ENCODE results near the gene KMO.

KMO gene

GRCh38 chr1:241614572-241614971, 82.4 kb downstream of the KMO start:
- Histone ChIP-seq H3K4me3 (ENCODE audit: low read length) (no peak overlapping the region), H3K9me3 (ENCODE audit: insufficient read depth, low read depth, low read length) (no peaks in the 10 kb centered on the region), H3K27me3 (ENCODE audit: insufficient read depth, low read length) (no peaks in the 10 kb centered on the region), H3K27ac (ENCODE audit: low read length) (no peak overlapping the region), H3K4me1 (ENCODE audit: insufficient read depth, low read length) (no peaks in the 10 kb centered on the region), H3K36me3 (ENCODE audit: insufficient read depth, low read depth, low read length) (no peaks in the 10 kb centered on the region), H3K9ac (ENCODE audit: low read depth, low read length) (no peak overlapping the region)

- Histone ChIP-seq H3K36me3 (ENCODE audit: insufficient read depth, low read depth, low read length) (no peaks in the 10 kb centered on the region), H3K4me3 (ENCODE audit: low read length) (no peak overlapping the region), H3K4me1 (ENCODE audit: insufficient read depth, low read length) (no peaks in the 10 kb centered on the region), H3K9ac (ENCODE audit: low read depth, low read length) (no peak overlapping the region), H3K27me3 (ENCODE audit: insufficient read depth, low read length) (no peaks in the 10 kb centered on the region), H3K9me3 (ENCODE audit: insufficient read depth, low read depth, low read length) (no peaks in the 10 kb centered on the region), H3K27ac (ENCODE audit: low read length) (no peak overlapping the region)
These were observed 83.1 kb downstream of the KMO start for GRCh38 chr1:241615043-241615974.

GRCh38 chr1:241617426-241617825, 85.2 kb downstream of the KMO start:
- no peak overlapping the region for H3K9ac ChIP-seq (ENCODE audit: low read depth, low read length)
- no peak overlapping the region for H3K27ac ChIP-seq (ENCODE audit: low read length)
- H3K9me3 ChIP-seq (ENCODE audit: insufficient read depth, low read depth, low read length): no peaks in the 10 kb centered on the region
- H3K4me3 ChIP-seq (ENCODE audit: low read length): no peak overlapping the region
- no peaks in the 10 kb centered on the region; the same call in 1 of the 2 replicates for H3K36me3 ChIP-seq (ENCODE audit: insufficient read depth, low read depth, low read length)
- H3K27me3 ChIP-seq (ENCODE audit: insufficient read depth, low read length): no peaks in the 10 kb centered on the region
- no peaks in the 10 kb centered on the region for H3K4me1 ChIP-seq (ENCODE audit: insufficient read depth, low read length)

- Histone ChIP-seq H3K4me1 (ENCODE audit: insufficient read depth, low read length) (no peaks in the 10 kb centered on the region; the same call in 1 of the 2 replicates), H3K36me3 (ENCODE audit: insufficient read depth, low read depth, low read length) (no peaks in the 10 kb centered on the region; the same call in 1 of the 2 replicates), H3K9me3 (ENCODE audit: insufficient read depth, low read depth, low read length) (no peaks in the 10 kb centered on the region), H3K27me3 (ENCODE audit: insufficient read depth, low read length) (no peaks in the 10 kb centered on the region), H3K27ac (ENCODE audit: low read length) (no peak overlapping the region), H3K4me3 (ENCODE audit: low read length) (no peak overlapping the region), H3K9ac (ENCODE audit: low read depth, low read length) (no peak overlapping the region)
These were observed 90.5 kb downstream of the KMO start for GRCh38 chr1:241622669-241623068.

GRCh38 chr1:241624935-241625334, 92.8 kb downstream of the KMO start:
- Histone ChIP-seq H3K4me1 (ENCODE audit: insufficient read depth, low read length) (peaks cover 5% of the 10 kb centered on the region), H3K27me3 (ENCODE audit: insufficient read depth, low read length) (no peaks in the 10 kb centered on the region), H3K36me3 (ENCODE audit: insufficient read depth, low read depth, low read length) (peaks cover 5% of the 10 kb centered on the region; the same call in 1 of the 2 replicates), H3K27ac (ENCODE audit: low read length) (no peak overlapping the region), H3K4me3 (ENCODE audit: low read length) (no peak overlapping the region), H3K9me3 (ENCODE audit: insufficient read depth, low read depth, low read length) (no peaks in the 10 kb centered on the region), H3K9ac (ENCODE audit: low read depth, low read length) (no peak overlapping the region)

GRCh38 chr1:241627453-241628259, 95.5 kb downstream of the KMO start:
- H3K27me3 ChIP-seq (ENCODE audit: insufficient read depth, low read length): no peaks in the 10 kb centered on the region
- H3K4me3 ChIP-seq (ENCODE audit: low read length): no peak overlapping the region
- peaks cover 17% of the 10 kb centered on the region; the same call in 1 of the 2 replicates for H3K36me3 ChIP-seq (ENCODE audit: insufficient read depth, low read depth, low read length)
- no peaks in the 10 kb centered on the region for H3K9me3 ChIP-seq (ENCODE audit: insufficient read depth, low read depth, low read length)
- H3K27ac ChIP-seq (ENCODE audit: low read length): no peak overlapping the region
- H3K9ac ChIP-seq (ENCODE audit: low read depth, low read length): no peak overlapping the region; the same call in 1 of the 2 replicates
- peaks cover 11% of the 10 kb centered on the region for H3K4me1 ChIP-seq (ENCODE audit: insufficient read depth, low read length)

GRCh38 chr1:241630005-241630404, 97.8 kb downstream of the KMO start:
- Histone ChIP-seq H3K4me3 (ENCODE audit: low read length) (no peak overlapping the region), H3K4me1 (ENCODE audit: insufficient read depth, low read length) (peaks cover 15% of the 10 kb centered on the region), H3K9me3 (ENCODE audit: insufficient read depth, low read depth, low read length) (no peaks in the 10 kb centered on the region), H3K27me3 (ENCODE audit: insufficient read depth, low read length) (no peaks in the 10 kb centered on the region), H3K27ac (ENCODE audit: low read length) (no peak overlapping the region), H3K9ac (ENCODE audit: low read depth, low read length) (no peak overlapping the region), H3K36me3 (ENCODE audit: insufficient read depth, low read depth, low read length) (peaks cover 41% of the 10 kb centered on the region)

GRCh38 chr1:241630476-241630875, 98.3 kb downstream of the KMO start:
- Histone ChIP-seq H3K9ac (ENCODE audit: low read depth, low read length) (no peak overlapping the region), H3K4me3 (ENCODE audit: low read length) (no peak overlapping the region), H3K27ac (ENCODE audit: low read length) (no peak overlapping the region), H3K9me3 (ENCODE audit: insufficient read depth, low read depth, low read length) (no peaks in the 10 kb centered on the region), H3K36me3 (ENCODE audit: insufficient read depth, low read depth, low read length) (peaks cover 46% of the 10 kb centered on the region), H3K27me3 (ENCODE audit: insufficient read depth, low read length) (no peaks in the 10 kb centered on the region), H3K4me1 (ENCODE audit: insufficient read depth, low read length) (peaks cover 15% of the 10 kb centered on the region)

- Histone ChIP-seq H3K27ac (ENCODE audit: low read length) (no peak overlapping the region), H3K9ac (ENCODE audit: low read depth, low read length) (no peak overlapping the region), H3K9me3 (ENCODE audit: insufficient read depth, low read depth, low read length) (no peaks in the 10 kb centered on the region), H3K36me3 (ENCODE audit: insufficient read depth, low read depth, low read length) (peaks cover 50% of the 10 kb centered on the region), H3K4me1 (ENCODE audit: insufficient read depth, low read length) (peaks cover 15% of the 10 kb centered on the region), H3K4me3 (ENCODE audit: low read length) (no peak overlapping the region), H3K27me3 (ENCODE audit: insufficient read depth, low read length) (no peaks in the 10 kb centered on the region)
These were observed 98.7 kb downstream of the KMO start for GRCh38 chr1:241630899-241631298.

GRCh38 chr1:241631674-241632073, 99.5 kb downstream of the KMO start:
- Histone ChIP-seq H3K9ac (ENCODE audit: low read depth, low read length) (no peak overlapping the region), H3K27me3 (ENCODE audit: insufficient read depth, low read length) (no peaks in the 10 kb centered on the region)

GRCh38 chr1:241632987-241633386, 100.8 kb downstream of the KMO start:
- Histone ChIP-seq H3K9me3 (ENCODE audit: insufficient read depth, low read depth, low read length) (no peaks in the 10 kb centered on the region), H3K36me3 (ENCODE audit: insufficient read depth, low read depth, low read length) (peaks cover 68% of the 10 kb centered on the region), H3K4me1 (ENCODE audit: insufficient read depth, low read length) (peaks cover 21% of the 10 kb centered on the region), H3K4me3 (ENCODE audit: low read length) (no peak overlapping the region), H3K27ac (ENCODE audit: low read length) (no peak overlapping the region), H3K9ac (ENCODE audit: low read depth, low read length) (no peak overlapping the region), H3K27me3 (ENCODE audit: insufficient read depth, low read length) (no peaks in the 10 kb centered on the region)

More at GRCh38 chr1:241631674-241632073, 99.5 kb downstream of the KMO start:
- Histone ChIP-seq H3K9me3 (ENCODE audit: insufficient read depth, low read depth, low read length) (no peaks in the 10 kb centered on the region), H3K4me1 (ENCODE audit: insufficient read depth, low read length) (peaks cover 15% of the 10 kb centered on the region), H3K36me3 (ENCODE audit: insufficient read depth, low read depth, low read length) (peaks cover 56% of the 10 kb centered on the region), H3K4me3 (ENCODE audit: low read length) (no peak overlapping the region), H3K27ac (ENCODE audit: low read length) (no peak overlapping the region)

All from iPS-20b (cell line).